Skeletal muscle tissue (tissue), 4 donors: Measurements from ENCODE around the gene ELL2. TPM values are rescaled to one million over a fixed set of nuclear protein-coding genes. Genes with fewer than 3 reads are reported as not detected.
A peak's percentile ranks its signal among the peaks of the same experiment; 100 is the strongest.

Experiments
- H3K27ac ChIP-seq: one replicate; pipeline ENCODE4 v1.7.0; 2013; ENCODE audit warnings: mild to moderate bottlenecking, low read depth, low read length, inconsistent platforms
- H3K27me3 ChIP-seq, 3 donors: one replicate each; pipeline ENCODE4 v1.7.0; 2013; ENCODE audit warnings: low read length in 3 of 3; ENCODE audit not compliant: control insufficient read depth in 3 of 3, insufficient read depth in 3 of 3
- H3K36me3 ChIP-seq, 3 donors: one replicate each; pipeline ENCODE4 v1.7.0; 2013; ENCODE audit warnings: low read length in 3 of 3; ENCODE audit not compliant: control insufficient read depth in 3 of 3, insufficient read depth in 3 of 3
- H3K4me1 ChIP-seq, 3 donors: one replicate each; pipeline ENCODE4 v1.7.0; 2013; ENCODE audit warnings: low read length in 3 of 3, mild to moderate bottlenecking in 3 of 3; ENCODE audit not compliant: control insufficient read depth in 3 of 3, insufficient read depth in 3 of 3
- H3K4me3 ChIP-seq, 3 donors: one replicate each; pipeline ENCODE4 v1.7.0; 2013; ENCODE audit warnings: low read length in 3 of 3
- H3K9ac ChIP-seq, 3 donors: one replicate each; pipeline ENCODE4 v1.7.0; 2013; ENCODE audit warnings: low read length in 3 of 3, mild to moderate bottlenecking in 3 of 3, moderate library complexity in 2 of 3, low read depth in 1 of 3
- H3K9me3 ChIP-seq, 3 donors: one replicate each; pipeline ENCODE4 v1.7.0; 2013; ENCODE audit warnings: low read length in 3 of 3; ENCODE audit not compliant: control insufficient read depth in 3 of 3
- total RNA-seq: library from RNA; depleted of rRNA; stranded (reverse); fragments of >200 nt; gene quantifications from one replicate; pipeline ENCODE4 v1.2.3, GENCODE V29; 2014
- donor health status: Osteomylitis.

ELL2 gene
- total RNA-seq, 1 donor from 2014 or later = 5.7 TPM

DNA sequence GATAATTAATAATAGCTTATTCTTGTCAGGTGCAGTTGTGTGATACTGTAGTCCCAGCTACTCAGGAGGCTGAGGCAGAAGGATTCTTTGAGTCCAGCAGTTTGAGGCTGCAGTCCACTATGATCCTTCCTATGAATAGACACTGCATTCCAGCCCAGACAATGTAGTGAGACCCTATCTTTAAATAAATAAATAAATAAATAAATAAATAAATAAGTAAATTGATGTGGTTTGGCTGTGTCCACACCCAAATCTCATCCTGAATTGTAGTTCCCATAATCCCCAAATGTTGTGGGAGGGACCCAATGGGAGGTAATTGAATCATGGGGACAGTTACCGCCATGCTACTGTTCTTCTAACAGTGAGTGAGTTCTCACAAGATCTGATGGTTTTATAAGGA lies 5.6 kb upstream of the ELL2 start:
- H3K9me3 ChIP-seq = no peaks in the 10 kb centered on the region
- H3K4me1 ChIP-seq = no peaks in the 10 kb centered on the region
- H3K27ac ChIP-seq = no peak overlapping the region
- no peak overlapping the region for H3K9ac ChIP-seq
- no peak overlapping the region for H3K4me3 ChIP-seq
- H3K36me3 ChIP-seq = no peaks in the 10 kb centered on the region
- no peaks in the 10 kb centered on the region for H3K27me3 ChIP-seq

DNA sequence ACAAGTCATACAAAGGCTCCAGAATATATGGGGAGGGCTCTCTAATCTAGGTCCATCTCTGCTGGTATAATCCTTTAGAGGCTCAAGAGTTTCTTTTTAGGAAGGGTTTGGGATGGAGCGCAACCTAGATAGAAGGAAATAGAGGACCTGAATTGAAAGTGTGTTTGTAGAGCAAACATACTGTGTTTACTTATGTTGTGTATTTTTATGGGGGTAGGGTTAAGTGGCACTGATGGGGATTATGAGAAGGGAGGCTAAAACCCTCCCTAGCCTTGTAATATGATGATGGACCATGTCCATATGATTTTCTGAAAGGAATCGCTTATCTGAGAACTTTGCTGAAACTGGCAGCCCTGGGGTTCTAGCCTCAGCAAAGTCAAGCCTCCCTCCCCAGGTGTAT lies 4.4 kb upstream of the ELL2 start:
- H3K4me1 ChIP-seq = peaks cover under 1 to 5% (median 3%) of the 10 kb centered on the region in 3 donors
- no peaks in the 10 kb centered on the region for H3K9me3 ChIP-seq
- H3K4me3 ChIP-seq = no peak overlapping the region
- no peaks in the 10 kb centered on the region for H3K36me3 ChIP-seq
- H3K27ac ChIP-seq = no peak overlapping the region
- no peak overlapping the region for H3K9ac ChIP-seq
- H3K27me3 ChIP-seq = no peaks in the 10 kb centered on the region

DNA sequence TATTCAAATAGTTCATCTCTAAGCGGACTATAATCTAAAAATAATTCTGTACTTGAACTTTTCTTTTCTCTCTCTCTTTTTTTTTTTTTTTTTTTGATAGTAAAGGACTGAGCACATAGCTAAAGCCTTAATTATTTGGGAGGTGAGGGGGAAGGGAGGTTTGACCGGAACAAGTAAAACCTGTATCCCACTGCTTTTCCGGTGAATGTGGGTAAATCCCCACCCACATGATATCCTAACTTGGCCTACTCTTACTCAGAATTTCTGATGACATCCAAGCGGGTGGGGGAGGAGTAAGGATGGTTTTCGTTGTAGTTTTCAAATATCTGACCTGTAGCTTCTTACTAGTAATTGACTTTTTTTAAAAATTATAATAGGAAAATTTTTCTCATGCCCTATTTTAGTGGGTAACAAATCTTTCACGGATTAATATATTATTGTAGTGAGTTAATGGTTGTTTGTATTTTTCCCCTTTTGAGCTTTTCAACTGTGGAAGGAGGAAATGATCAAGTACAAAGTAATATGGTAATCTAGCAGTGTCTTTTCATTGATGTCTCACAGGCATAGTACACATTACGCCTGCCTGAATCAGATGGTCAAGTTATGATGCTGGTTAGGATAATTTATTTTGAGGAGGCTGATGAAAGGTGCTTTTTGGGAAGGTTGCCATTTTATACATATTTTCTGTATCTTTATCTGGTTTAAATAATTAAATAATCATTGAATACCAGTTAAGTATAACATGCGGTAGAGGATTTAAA lies 2.2 kb upstream of the ELL2 start:
- H3K4me3 ChIP-seq = no peak overlapping the region
- H3K27me3 ChIP-seq = no peaks in the 10 kb centered on the region
- no peak overlapping the region for H3K27ac ChIP-seq
- H3K9ac ChIP-seq = no peak overlapping the region
- no peaks in the 10 kb centered on the region for H3K36me3 ChIP-seq
- H3K9me3 ChIP-seq = no peaks in the 10 kb centered on the region
- peaks cover 15 to 27% (median 16%) of the 10 kb centered on the region in 3 donors for H3K4me1 ChIP-seq

DNA sequence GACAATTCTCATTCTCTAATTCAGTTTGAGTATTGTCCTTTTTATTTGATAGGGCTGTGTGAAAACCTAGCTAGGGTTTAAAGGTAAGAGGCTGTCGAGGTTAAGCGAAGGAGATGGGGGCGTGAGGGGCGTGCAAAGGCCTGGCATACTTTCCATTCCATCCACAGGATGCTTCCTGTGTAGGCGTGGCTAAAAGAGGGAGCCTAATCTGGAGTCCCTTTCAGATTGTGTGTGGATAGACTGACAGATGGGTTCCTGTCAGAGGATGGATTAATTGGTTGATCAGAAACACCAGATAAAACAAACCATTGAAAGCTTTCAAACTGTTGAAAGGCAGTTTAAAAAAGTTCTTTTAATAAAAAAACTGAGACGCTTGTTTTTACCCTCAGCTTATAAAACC lies 1.1 kb upstream of the ELL2 start:
- Histone ChIP-seq H3K9ac (no peak overlapping the region), H3K4me3 (no peak overlapping the region), H3K4me1 (peaks cover 16 to 34% (median 20%) of the 10 kb centered on the region in 3 donors), H3K27me3 (no peaks in the 10 kb centered on the region), H3K9me3 (no peaks in the 10 kb centered on the region), H3K27ac (peak overlapping the region; percentile 94), H3K36me3 (no peaks in the 10 kb centered on the region)

DNA sequence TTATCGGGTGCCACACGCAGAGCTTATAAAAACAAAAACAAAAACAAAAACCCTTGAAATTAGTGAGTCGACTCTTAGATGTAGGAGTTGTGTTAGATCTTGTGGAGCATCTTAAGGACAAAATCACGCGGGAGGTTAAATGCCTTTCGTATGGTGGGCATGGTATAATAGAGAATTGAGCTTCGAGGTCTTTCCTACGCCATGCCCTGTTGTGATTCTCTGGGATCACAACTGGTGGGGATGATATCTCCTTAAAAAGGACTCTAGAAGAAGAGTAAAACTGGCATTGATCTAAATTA lies 773 bp upstream of the ELL2 start:
- Histone ChIP-seq H3K4me1 (peaks cover 16 to 34% (median 20%) of the 10 kb centered on the region in 3 donors), H3K4me3 (peak overlapping the region; percentile 83 to 96 (median 87)), H3K27me3 (no peaks in the 10 kb centered on the region), H3K36me3 (no peaks in the 10 kb centered on the region), H3K9ac (peak overlapping the region in 1 of 3 donors; percentile 62), H3K27ac (peak overlapping the region; percentile 94), H3K9me3 (no peaks in the 10 kb centered on the region)

DNA sequence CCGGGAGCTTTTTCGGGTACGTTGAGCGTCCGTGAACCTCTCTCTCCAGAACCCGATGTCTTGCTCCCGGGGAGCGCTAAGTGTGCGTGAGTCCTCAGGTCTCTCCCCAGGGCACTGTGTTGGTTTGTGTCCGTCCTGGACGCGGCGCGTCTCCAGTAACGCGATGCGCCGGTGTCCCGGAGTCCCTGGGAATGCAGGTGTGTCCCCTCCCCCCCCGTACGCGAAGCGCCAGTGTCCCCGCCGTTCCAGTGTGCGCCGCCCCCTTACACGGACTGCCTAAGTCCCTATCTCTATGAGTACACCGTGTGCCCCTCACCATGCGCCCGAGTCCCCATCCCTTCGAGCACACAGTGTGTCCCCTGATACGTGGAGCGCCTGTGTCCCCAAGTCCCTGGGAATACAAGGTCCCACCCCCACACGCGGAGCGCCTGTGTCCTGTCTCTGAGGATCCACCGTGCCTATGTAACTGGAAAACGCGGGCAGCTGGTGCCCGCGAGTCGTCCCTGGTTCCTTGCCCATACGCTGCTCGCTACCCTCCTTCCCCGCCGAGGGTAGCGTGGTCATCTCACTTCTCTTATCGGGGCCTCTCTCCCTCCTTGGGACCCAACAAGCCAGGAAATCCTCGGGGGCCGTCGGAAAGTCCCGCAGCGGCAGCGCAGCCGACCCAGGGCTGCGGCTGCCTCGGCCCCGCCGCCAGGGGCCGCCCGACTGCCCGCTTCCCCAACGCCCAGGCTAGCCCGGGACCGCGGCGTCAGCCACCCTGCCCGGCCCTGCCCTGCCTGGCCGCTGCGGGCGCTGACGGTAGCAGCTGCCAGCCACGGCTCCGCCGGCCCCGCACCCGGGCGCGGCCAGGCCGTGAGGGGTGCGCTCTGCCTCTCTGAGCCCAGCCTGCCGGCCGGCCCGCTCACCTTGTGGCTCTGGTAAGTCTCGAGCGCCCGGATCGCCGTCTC lies 709 bp downstream of the ELL2 start:
- peak overlapping the region; percentile 87 to 96 (median 93) for H3K4me3 ChIP-seq
- no peaks in the 10 kb centered on the region for H3K9me3 ChIP-seq
- no peaks in the 10 kb centered on the region for H3K27me3 ChIP-seq
- no peaks in the 10 kb centered on the region for H3K36me3 ChIP-seq
- peak overlapping the region; percentile 88 to 92 (median 91) for H3K9ac ChIP-seq
- peaks cover 16 to 37% (median 22%) of the 10 kb centered on the region in 3 donors for H3K4me1 ChIP-seq
- peak overlapping the region; percentile 94 for H3K27ac ChIP-seq

DNA sequence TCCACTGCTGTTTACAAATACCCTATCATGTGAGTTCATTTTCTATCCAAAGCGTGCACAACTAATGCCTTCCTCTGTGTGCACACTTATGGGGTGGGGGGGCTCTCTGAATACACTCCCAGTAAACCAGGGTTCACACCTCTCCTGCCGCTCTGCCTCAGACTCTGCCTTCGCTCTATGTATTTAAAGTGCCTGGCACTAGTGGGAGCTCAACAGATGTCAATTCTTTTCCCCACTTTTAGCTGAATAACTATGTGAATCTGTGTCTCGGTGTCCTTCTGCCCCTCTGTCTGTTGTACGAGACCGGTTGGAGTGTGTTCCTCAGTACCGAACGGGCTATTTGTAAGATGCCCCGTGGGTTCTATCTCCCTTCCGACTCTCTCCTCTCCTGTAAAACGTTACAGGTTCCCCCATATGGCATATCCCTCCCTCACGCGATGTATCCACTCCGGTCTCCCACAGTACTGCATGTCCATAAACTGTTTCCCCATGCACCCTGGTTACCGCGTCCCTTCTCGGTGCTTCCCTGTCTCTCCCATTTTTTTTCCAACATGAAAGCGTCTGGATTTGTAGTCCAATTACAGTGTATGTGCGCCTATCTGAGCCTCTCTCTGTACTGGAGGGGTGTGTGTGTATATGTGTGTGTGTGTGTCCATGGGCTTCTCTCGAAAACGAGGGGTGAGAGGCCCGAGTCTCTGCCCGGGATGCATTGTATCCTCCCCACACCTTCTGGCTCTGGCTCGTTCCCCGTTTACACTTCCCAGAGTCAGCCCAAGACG lies 1.6 kb downstream of the ELL2 start:
- no peaks in the 10 kb centered on the region for H3K9me3 ChIP-seq
- no peaks in the 10 kb centered on the region for H3K36me3 ChIP-seq
- H3K4me3 ChIP-seq = peak overlapping the region; percentile 87 to 96 (median 93)
- peak overlapping the region; percentile 88 to 92 (median 91) for H3K9ac ChIP-seq
- H3K27ac ChIP-seq = peak overlapping the region; percentile 94
- no peaks in the 10 kb centered on the region for H3K27me3 ChIP-seq
- peaks cover 16 to 43% (median 26%) of the 10 kb centered on the region in 3 donors for H3K4me1 ChIP-seq

DNA sequence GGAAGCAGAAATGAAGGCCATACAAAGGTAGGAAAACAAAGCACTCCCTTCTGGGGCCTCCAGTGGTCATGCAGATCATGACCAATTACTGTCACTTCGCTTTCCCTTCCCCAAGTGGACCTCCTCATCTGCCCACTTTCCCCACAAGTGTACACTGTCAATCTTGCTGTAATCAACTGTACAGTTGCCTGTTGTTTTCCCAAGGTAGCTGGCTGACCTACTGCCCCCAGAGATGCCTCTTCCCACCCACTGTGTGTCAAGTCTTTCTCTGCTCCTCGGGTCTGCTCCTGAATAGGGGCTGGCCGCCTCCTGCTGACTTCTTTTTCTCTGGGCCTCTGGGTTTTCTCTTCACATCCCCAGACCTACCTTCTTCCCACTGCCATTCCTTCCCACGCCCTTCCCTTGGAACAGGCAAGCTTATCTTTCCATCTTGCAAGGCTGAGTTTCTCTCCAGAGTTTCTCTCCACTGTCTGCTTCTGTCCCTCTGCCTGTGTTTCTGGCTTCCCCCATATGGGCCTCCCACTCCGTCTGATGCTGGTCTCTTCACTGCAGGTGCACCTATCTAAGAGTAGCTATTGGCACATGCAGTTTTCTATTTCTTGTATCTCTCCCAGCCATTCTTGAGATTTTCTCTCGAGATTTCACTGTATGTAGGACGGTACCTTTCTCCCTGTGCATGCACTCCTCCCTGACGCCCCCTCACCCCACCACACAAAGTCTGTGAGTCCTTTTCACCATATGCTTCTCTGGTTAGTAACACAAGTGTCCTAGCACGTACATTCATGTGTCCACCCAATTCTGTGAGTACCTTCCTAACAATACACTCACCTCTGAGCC lies 2.4 kb downstream of the ELL2 start:
- H3K36me3 ChIP-seq = no peaks in the 10 kb centered on the region
- no peaks in the 10 kb centered on the region for H3K27me3 ChIP-seq
- H3K4me1 ChIP-seq = peaks cover 16 to 43% (median 26%) of the 10 kb centered on the region in 3 donors
- H3K4me3 ChIP-seq = peak overlapping the region; percentile 87 to 96 (median 93)
- H3K9me3 ChIP-seq = no peaks in the 10 kb centered on the region
- no peak overlapping the region for H3K27ac ChIP-seq
- H3K9ac ChIP-seq = peak overlapping the region in 2 of 3 donors; percentile 91 to 92
